A549 (cell line): ENCODE data around the gene TAOK3. TPM values are rescaled to one million over a fixed set of nuclear protein-coding genes. Genes with fewer than 3 reads are reported as not detected.

Source experiments
- ATAC-seq, 2 experiments: fragments of 200-7000 bp in 1 of 2; fragments of >200 bp in 1 of 2; cut with Nextera tagmentation in 1 of 2; cut with Tn5 transposase in 1 of 2; 3 replicates each; pipeline versions ENCODE4 v1.8.0 to v1.9.1; 2018 to 2020; ENCODE audit warnings: mild to moderate bottlenecking in 1 of 2, moderate library complexity in 1 of 2
- CTCF ChIA-PET: fragments of 300-600 bp; sonication (Branson Sonifier 250); formaldehyde crosslinking; extraction: SDS; loops from one replicate; lab custom pipeline; 2021; ENCODE audit warnings: antibody characterized with exemption, inconsistent platforms; lab: Yijun Ruan, JAX
- POLR2A ChIA-PET: fragments of 350-600 bp; formaldehyde crosslinking; extraction: SDS; loops from one replicate; lab custom pipeline; 2021; ENCODE audit warnings: antibody characterized with exemption, inconsistent platforms; lab: Yijun Ruan, JAX
- DNase-seq, 2 experiments: peaks; one replicate each; pipeline versions ENCODE4 v3.0.0 to v3.0.0-alpha.2; 2011 to 2016; ENCODE audit warnings: low read depth in 1 of 2, low spot score in 1 of 2
- FAIRE-seq: peaks from 2 replicates; lab custom pipeline; 2011; peaks lifted over from hg19 to GRCh38; lab: Jason Lieb, UNC
- H3K27ac ChIP-seq, 2 experiments: fragments of >200 bp; sonication (Bioruptor Twin); formaldehyde crosslinking; 3 replicates each; pipeline ENCODE4 v1.5.1; 2016 to 2017
- H3K4me1 ChIP-seq: fragments of >200 bp; sonication (Bioruptor Twin); formaldehyde crosslinking; 3 replicates; pipeline ENCODE4 v1.6.1; 2016
- H3K4me2 ChIP-seq: fragments of >200 bp; sonication (Bioruptor Twin); formaldehyde crosslinking; 3 replicates; pipeline ENCODE4 v1.6.1; 2016
- H3K4me3 ChIP-seq: fragments of >200 bp; sonication (Bioruptor Twin); formaldehyde crosslinking; 3 replicates; pipeline ENCODE4 v1.5.1; 2016
- H3K9me3 ChIP-seq: fragments of >200 bp; sonication (Bioruptor Twin); formaldehyde crosslinking; 3 replicates; pipeline ENCODE4 v1.6.1; 2016
- BHLHE40 ChIP-seq: IDR thresholded peaks from 2 replicates; pipeline ENCODE4 v1.6.1; 2012; ENCODE audit warnings: low read depth, low read length, inconsistent platforms
- CEBPB ChIP-seq, 2 experiments: fragments of >200 bp in 1 of 2; sonication (Bioruptor Twin) in 1 of 2; formaldehyde crosslinking in 1 of 2; IDR thresholded peaks; 2 replicates each; pipeline ENCODE4 v1.6.1; 2012 to 2016
- EHF ChIP-seq: fragments of 250-450 bp; sonication (Bioruptor Pico); IDR thresholded peaks from 2 replicates; pipeline ENCODE4 v1.5.0; 2020; ENCODE audit warnings: mild to moderate bottlenecking
- EHMT2 ChIP-seq: fragments of 200-600 bp; sonication (generic); IDR thresholded peaks from 2 replicates; pipeline ENCODE4 v1.6.1; 2016; ENCODE audit warnings: antibody characterized with exemption, low read depth, mild to moderate bottlenecking, moderate library complexity
- ESRRA ChIP-seq: fragments of 150-350 bp; IDR thresholded peaks from 2 replicates; pipeline ENCODE4 v1.6.1; 2014; ENCODE audit warnings: mild to moderate bottlenecking, low read length, borderline replicate concordance
- FOXS1 ChIP-seq: fragments of 250-450 bp; sonication (Bioruptor Pico); IDR thresholded peaks from 2 replicates; pipeline ENCODE4 v1.5.0; 2020; ENCODE audit warnings: mild to moderate bottlenecking, moderate library complexity
- HDAC2 ChIP-seq: fragments of 200-600 bp; sonication (generic); IDR thresholded peaks from 2 replicates; pipeline ENCODE4 v1.6.1; 2016
- HEYL ChIP-seq: fragments of 250-450 bp; sonication (Bioruptor Pico); IDR thresholded peaks from 2 replicates; pipeline ENCODE4 v1.8.0; 2021; ENCODE audit warnings: mild to moderate bottlenecking, moderate library complexity
- HOXA7 ChIP-seq: fragments of 250-450 bp; sonication (Bioruptor Pico); IDR thresholded peaks from 2 replicates; pipeline ENCODE4 v1.5.0; 2020; ENCODE audit warnings: mild to moderate bottlenecking, moderate library complexity
- HOXB5 ChIP-seq: fragments of 250-450 bp; sonication (Bioruptor Pico); IDR thresholded peaks from 2 replicates; pipeline ENCODE4 v1.5.0; 2020; ENCODE audit warnings: mild to moderate bottlenecking, moderate library complexity
- KDM5A ChIP-seq: fragments of 200-600 bp; sonication (generic); IDR thresholded peaks from 2 replicates; pipeline ENCODE4 v1.6.1; 2016; ENCODE audit warnings: antibody characterized with exemption, mild to moderate bottlenecking
- MAFK ChIP-seq: fragments of 450-650 bp; IDR thresholded peaks from 2 replicates; pipeline ENCODE4 v1.6.1; 2014; ENCODE audit not compliant: partially characterized antibody
- MYC ChIP-seq: IDR thresholded peaks from 2 replicates; pipeline ENCODE4 v1.6.1; 2012; ENCODE audit warnings: mild to moderate bottlenecking, inconsistent platforms, low read length, improper control_type of control experiment, borderline replicate concordance
- NFE2L2 ChIP-seq: fragments of 150-350 bp; conservative IDR thresholded peaks from 2 replicates; pipeline ENCODE4 v1.6.1; 2014; ENCODE audit warnings: low read length
- NPAS2 ChIP-seq: fragments of 250-450 bp; sonication (Bioruptor Pico); IDR thresholded peaks from 2 replicates; pipeline ENCODE4 v1.8.0; 2022; ENCODE audit warnings: mild to moderate bottlenecking, moderate library complexity, borderline replicate concordance
- NR3C1 ChIP-seq: fragments of >200 bp; sonication (Bioruptor Twin); formaldehyde crosslinking; IDR thresholded peaks from 3 replicates; pipeline ENCODE4 v1.6.1; 2017
- PHF8 ChIP-seq: fragments of 200-600 bp; sonication (generic); IDR thresholded peaks from 2 replicates; pipeline ENCODE4 v1.6.1; 2016; ENCODE audit warnings: low read depth, mild to moderate bottlenecking, antibody characterized with exemption, moderate library complexity, borderline replicate concordance
- RFX5 ChIP-seq: fragments of 450-650 bp; IDR thresholded peaks from 2 replicates; pipeline ENCODE4 v1.7.1; 2014; ENCODE audit warnings: antibody characterized with exemption, mild to moderate bottlenecking, moderate library complexity
- RNF2 ChIP-seq: fragments of 200-600 bp; sonication (generic); IDR thresholded peaks from 2 replicates; pipeline ENCODE4 v1.6.1; 2016; ENCODE audit warnings: low read depth, mild to moderate bottlenecking, antibody characterized with exemption, moderate library complexity, borderline replicate concordance
- TFCP2L1 ChIP-seq: fragments of 250-450 bp; sonication (Bioruptor Pico); IDR thresholded peaks from 2 replicates; pipeline ENCODE4 v1.5.0; 2021; ENCODE audit warnings: mild to moderate bottlenecking
- ZSCAN20 ChIP-seq: fragments of 250-450 bp; sonication (Bioruptor Pico); IDR thresholded peaks from 2 replicates; pipeline ENCODE4 v1.8.0; 2022; ENCODE audit warnings: mild to moderate bottlenecking, moderate library complexity
- WGBS: methylation state at CpG from one replicate; pipeline ENCODE4 v1.1.6; 2017; ENCODE audit errors: missing lambda C conversion rate; 5-methylcytosine and 5-hydroxymethylcytosine counted together
- polyA plus RNA-seq, 4 experiments: library from polyadenylated mRNA; depleted of rRNA in 3 of 4; stranded (reverse); fragments of >200 nt; fragmentation: RNase III in 1 of 4; extraction: RNeasy Plus Mini Kit Qiagen cat#74134 plus additional on column Dnase treatment in 1 of 4; gene quantifications; 2 replicates in 3 of 4; 3 replicates in 1 of 4; pipeline ENCODE4 v1.2.3, GENCODE V29; 2011 to 2017
- TF ChIP-seq, protein P1 (sequence below): fragments of 250-450 bp; sonication (Bioruptor Pico); IDR thresholded peaks from 2 replicates; pipeline ENCODE4 v1.5.0; 2020; ENCODE audit warnings: low read depth, mild to moderate bottlenecking, moderate library complexity
- TF ChIP-seq, protein P2 (sequence below): IDR thresholded peaks from 2 replicates; pipeline ENCODE4 v1.6.1; 2012; ENCODE audit warnings: low read depth, borderline replicate concordance
- TF ChIP-seq, protein P3 (sequence below): fragments of >200 bp; sonication (Bioruptor Twin); formaldehyde crosslinking; IDR thresholded peaks from 3 replicates; pipeline ENCODE4 v1.6.1; 2016
- TF ChIP-seq, protein P4 (sequence below): fragments of >200 bp; sonication (Bioruptor Twin); formaldehyde crosslinking; IDR thresholded peaks from 2 replicates; pipeline ENCODE4 v1.6.1; 2016

TAOK3 gene
- polyA plus RNA-seq, 2 of the 4 experiments (the other 2 are of a cell fraction) = 13.1 to 27.6 TPM

DNA sequence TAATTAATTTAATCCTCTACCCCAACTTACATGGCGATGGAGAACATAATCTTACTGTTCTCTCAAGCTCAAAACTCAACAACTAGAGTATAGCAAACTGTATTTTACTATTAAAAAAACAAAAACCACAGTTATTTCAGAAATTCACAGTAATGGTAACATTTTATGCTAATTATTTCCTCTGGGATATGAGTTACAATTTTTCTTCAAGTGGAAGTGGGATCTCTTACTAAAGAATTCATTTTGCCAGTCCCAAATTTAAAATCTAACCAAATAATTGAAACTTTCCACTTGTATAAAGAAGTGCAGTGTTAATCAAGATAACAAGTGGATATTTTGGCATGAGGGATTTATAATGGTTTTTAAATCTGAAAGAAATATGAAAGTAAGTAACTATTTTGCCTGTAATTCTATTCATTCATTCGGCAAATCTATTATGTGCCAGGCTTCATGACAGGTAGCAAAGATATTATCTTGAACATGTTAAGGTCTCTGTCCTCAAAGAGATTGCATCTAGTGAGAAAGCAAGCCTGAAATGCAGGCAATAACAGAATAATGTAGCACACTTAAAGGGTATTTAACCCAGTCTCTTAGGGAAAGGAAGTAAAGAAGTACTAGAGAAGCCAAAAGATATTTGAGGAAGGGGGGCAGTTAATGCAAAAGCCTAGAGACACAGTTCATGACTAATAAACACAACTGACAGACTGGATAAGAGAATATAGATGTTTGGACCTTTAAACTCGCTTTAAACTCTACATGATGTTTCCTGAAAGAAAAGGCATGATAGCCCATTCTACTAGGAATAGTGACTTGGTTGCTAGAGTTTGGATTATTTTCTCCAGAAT, 44.0 kb downstream of the TAOK3 start:
- no peak overlapping the region for H3K4me2 ChIP-seq
- peaks cover 12% of the 10 kb centered on the region; the same call in 2 of the 3 replicates for H3K4me1 ChIP-seq
- TF ChIP-seq NR3C1 = no peak
- no peak for TF ChIP-seq HDAC2
- TF ChIP-seq EHF = no peak
- TF ChIP-seq, protein P1, sequence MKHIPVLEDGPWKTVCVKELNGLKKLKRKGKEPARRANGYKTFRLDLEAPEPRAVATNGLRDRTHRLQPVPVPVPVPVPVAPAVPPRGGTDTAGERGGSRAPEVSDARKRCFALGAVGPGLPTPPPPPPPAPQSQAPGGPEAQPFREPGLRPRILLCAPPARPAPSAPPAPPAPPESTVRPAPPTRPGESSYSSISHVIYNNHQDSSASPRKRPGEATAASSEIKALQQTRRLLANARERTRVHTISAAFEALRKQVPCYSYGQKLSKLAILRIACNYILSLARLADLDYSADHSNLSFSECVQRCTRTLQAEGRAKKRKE (CRISPR knock-in tag) = no peak
- no peak for TF ChIP-seq RFX5
- TF ChIP-seq, protein P2, sequence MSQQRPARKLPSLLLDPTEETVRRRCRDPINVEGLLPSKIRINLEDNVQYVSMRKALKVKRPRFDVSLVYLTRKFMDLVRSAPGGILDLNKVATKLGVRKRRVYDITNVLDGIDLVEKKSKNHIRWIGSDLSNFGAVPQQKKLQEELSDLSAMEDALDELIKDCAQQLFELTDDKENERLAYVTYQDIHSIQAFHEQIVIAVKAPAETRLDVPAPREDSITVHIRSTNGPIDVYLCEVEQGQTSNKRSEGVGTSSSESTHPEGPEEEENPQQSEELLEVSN = no peak
- no peak for TF ChIP-seq HOXB5 (CRISPR knock-in tag)
- no peak for TF ChIP-seq HOXA7 (CRISPR knock-in tag)
- TF ChIP-seq PHF8 = no peak
- no peak for TF ChIP-seq TFCP2L1 (CRISPR knock-in tag)
- no peak for TF ChIP-seq FOXS1 (CRISPR knock-in tag)
- 90% methylated on average over 3 of the region's 3 CpGs for WGBS
- no peaks in the 10 kb centered on the region for H3K9me3 ChIP-seq
- no peak overlapping the region for H3K4me3 ChIP-seq
- FAIRE-seq = no peak
- no peak for ATAC-seq
- no peak overlapping the region for H3K27ac ChIP-seq
- DNase-seq = no peak
- POLR2A ChIA-PET = no interaction called here
- CTCF ChIA-PET = no interaction called here

GRCh38 chr12:118327391-118327790, 45.3 kb downstream of the TAOK3 start:
- TF ChIP-seq ZSCAN20 (no peak), EHMT2 (no peak), MAFK (no peak), NFE2L2 (no peak), ESRRA (no peak), RNF2 (no peak)
- TF ChIP-seq, protein P3, sequence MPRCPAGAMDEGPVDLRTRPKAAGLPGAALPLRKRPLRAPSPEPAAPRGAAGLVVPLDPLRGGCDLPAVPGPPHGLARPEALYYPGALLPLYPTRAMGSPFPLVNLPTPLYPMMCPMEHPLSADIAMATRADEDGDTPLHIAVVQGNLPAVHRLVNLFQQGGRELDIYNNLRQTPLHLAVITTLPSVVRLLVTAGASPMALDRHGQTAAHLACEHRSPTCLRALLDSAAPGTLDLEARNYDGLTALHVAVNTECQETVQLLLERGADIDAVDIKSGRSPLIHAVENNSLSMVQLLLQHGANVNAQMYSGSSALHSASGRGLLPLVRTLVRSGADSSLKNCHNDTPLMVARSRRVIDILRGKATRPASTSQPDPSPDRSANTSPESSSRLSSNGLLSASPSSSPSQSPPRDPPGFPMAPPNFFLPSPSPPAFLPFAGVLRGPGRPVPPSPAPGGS = no peak
- TF ChIP-seq, protein P4, sequence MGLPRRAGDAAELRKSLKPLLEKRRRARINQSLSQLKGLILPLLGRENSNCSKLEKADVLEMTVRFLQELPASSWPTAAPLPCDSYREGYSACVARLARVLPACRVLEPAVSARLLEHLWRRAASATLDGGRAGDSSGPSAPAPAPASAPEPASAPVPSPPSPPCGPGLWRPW = no peak
- ATAC-seq = no peak
- POLR2A ChIA-PET = no interaction called here
- no peak overlapping the region for H3K27ac ChIP-seq
- CTCF ChIA-PET = no interaction called here
- H3K4me2 ChIP-seq = no peak overlapping the region
- no peak overlapping the region for H3K4me3 ChIP-seq
- H3K9me3 ChIP-seq = no peaks in the 10 kb centered on the region
- H3K4me1 ChIP-seq = 0 out of 3 replicates have a peak, but pooled peaks cover 3% of the 10 kb centered on the region
- no peak for FAIRE-seq
- no peak for DNase-seq

GRCh38 chr12:118326991-118327390, 45.7 kb downstream of the TAOK3 start:
- H3K9me3 ChIP-seq = no peaks in the 10 kb centered on the region
- CTCF ChIA-PET = no interaction called here
- H3K4me2 ChIP-seq = no peak overlapping the region
- H3K4me1 ChIP-seq = 0 out of 3 replicates have a peak, but pooled peaks cover 3% of the 10 kb centered on the region
- FAIRE-seq (no peak), ATAC-seq (no peak), DNase-seq (no peak)
- TF ChIP-seq TFCP2L1 (CRISPR knock-in tag) (no peak), KDM5A (no peak), MYC (no peak), HDAC2 (no peak), NFE2L2 (no peak), ESRRA (no peak), MAFK (no peak), HEYL (no peak), RFX5 (no peak), CEBPB (IDR thresholded peaks at IDR 0.05) (no peak), NPAS2 (no peak), BHLHE40 (no peak)
- H3K4me3 ChIP-seq = no peak overlapping the region
- POLR2A ChIA-PET = no interaction called here
- H3K27ac ChIP-seq = no peak overlapping the region
